HCT116 (cell line): ENCODE results near the gene NDUFB7. TPM values are rescaled to one million over a fixed set of nuclear protein-coding genes. Genes with fewer than 3 reads are reported as not detected.
A peak's percentile ranks its signal among the peaks of the same experiment; 100 is the strongest.

Experiments
- ATAC-seq: fragments of 200-7000 bp; cut with Tn5 transposase; 2 replicates; pipeline ENCODE4 v1.9.1; 2020; ENCODE audit warnings: mild to moderate bottlenecking, moderate library complexity
- Bru-seq: library from RNA; stranded (reverse); fragments of 400-500 nt; gene quantifications from one replicate; lab custom pipeline; 2021; lab: Mats Ljungman, UMichigan
- BruChase-seq, 2 experiments: library from RNA; stranded (reverse); fragments of 400-500 nt; gene quantifications; one replicate each; lab custom pipeline; 2021; lab: Mats Ljungman, UMichigan
- BruUV-seq: library from RNA; stranded (reverse); fragments of 400-500 nt; replicated peaks from 2 replicates; lab custom pipeline; 2021; lab: Mats Ljungman, UMichigan
- CTCF ChIA-PET: fragments of 300-600 bp; sonication (Branson Sonifier 250); formaldehyde crosslinking; loops from one replicate; lab custom pipeline; 2021; ENCODE audit warnings: antibody characterized with exemption; lab: Charles Lee
- POLR2A ChIA-PET: fragments of 300-600, 350-600 bp; sonication (Branson Sonifier 250); formaldehyde crosslinking; loops from one replicate; lab custom pipeline; 2021; ENCODE audit warnings: antibody characterized with exemption; lab: Charles Lee
- RAD21 ChIA-PET, 2 experiments: fragments of 300-600 bp; sonication (Branson Sonifier 250); formaldehyde crosslinking; loops; one replicate each; lab custom pipeline; 2023; ENCODE audit warnings: low total read pairs in 2 of 2; ENCODE audit not compliant: uncharacterized antibody in 2 of 2, unreplicated experiment in 2 of 2, low non-redundant PET in 1 of 2; lab: Charles Lee
- DNase-seq: peaks from one replicate; pipeline ENCODE4 v3.0.0-alpha.2; 2010; ENCODE audit warnings: low read depth, low spot score
- H2AFZ ChIP-seq: fragments of 200-600 bp; shearing (Covaris generic), sonication (generic); 2 replicates; pipeline ENCODE4 v1.6.1; 2017; ENCODE audit warnings: low read depth, mixed run types, mixed read lengths, antibody characterized with exemption, low read length; ENCODE audit not compliant: poor library complexity, severe bottlenecking
- H3K27ac ChIP-seq: 2 replicates; pipeline ENCODE4 v1.5.1; 2012; ENCODE audit warnings: low read depth, low read length
- H3K27me3 ChIP-seq: fragments of 200-600 bp; sonication (generic); 2 replicates; pipeline ENCODE4 v1.6.1; 2016; ENCODE audit warnings: mixed run types, low read length, mixed read lengths; ENCODE audit not compliant: insufficient read depth
- H3K36me3 ChIP-seq, 2 experiments: fragments of 200-500 bp in 1 of 2; fragments of 200-600 bp in 1 of 2; sonication (Bioruptor generic) in 1 of 2; sonication (generic) in 1 of 2; 2 replicates each; pipeline versions ENCODE4 v1.5.1 to v1.6.1; 2014 to 2016; ENCODE audit warnings: low read length in 2 of 2, inconsistent platforms in 1 of 2, mixed read lengths in 1 of 2, mixed run types in 1 of 2; ENCODE audit not compliant: insufficient read depth in 2 of 2, control insufficient read depth in 1 of 2
- H3K4me1 ChIP-seq, 2 experiments: fragments of 200-600 bp in 1 of 2; sonication (generic) in 1 of 2; 2 replicates each; pipeline versions ENCODE4 v1.5.1 to v1.6.1; 2012 to 2017; ENCODE audit warnings: low read length in 2 of 2, inconsistent platforms in 1 of 2, mild to moderate bottlenecking in 1 of 2, mixed read lengths in 1 of 2, mixed run types in 1 of 2, moderate library complexity in 1 of 2; ENCODE audit not compliant: insufficient read depth in 2 of 2, control insufficient read depth in 1 of 2
- H3K4me2 ChIP-seq: fragments of 200-600 bp; sonication (generic); 2 replicates; pipeline ENCODE4 v1.6.1; 2017; ENCODE audit warnings: mixed run types, low read length, mixed read lengths
- H3K4me3 ChIP-seq, 2 experiments: fragments of 200-600 bp in 1 of 2; sonication (generic) in 1 of 2; replicated peaks in 1 of 2; 2 replicates each; pipeline ENCODE4 v1.5.1; 2011 to 2016; ENCODE audit warnings: low read length in 2 of 2, control low read depth in 1 of 2, low read depth in 1 of 2, mild to moderate bottlenecking in 1 of 2, mixed read lengths in 1 of 2, mixed run types in 1 of 2
- H3K79me2 ChIP-seq: fragments of 200-600 bp; sonication (generic); 2 replicates; pipeline ENCODE4 v1.6.1; 2017; ENCODE audit warnings: mild to moderate bottlenecking, mixed run types, low read length, moderate library complexity, mixed read lengths; ENCODE audit not compliant: insufficient read depth
- H3K9ac ChIP-seq: fragments of 200-600 bp; sonication (generic); 2 replicates; pipeline ENCODE4 v1.6.1; 2016; ENCODE audit warnings: low read length, mixed read lengths
- H3K9me2 ChIP-seq: fragments of 200-600 bp; sonication (generic), shearing (Covaris generic); 2 replicates; pipeline ENCODE4 v1.6.1; 2017; ENCODE audit warnings: mixed run types, mild to moderate bottlenecking, moderate library complexity; ENCODE audit not compliant: insufficient read depth
- H3K9me3 ChIP-seq, 2 experiments: fragments of 200-500 bp in 1 of 2; fragments of 200-600 bp in 1 of 2; sonication (Bioruptor generic) in 1 of 2; sonication (generic) in 1 of 2; 2 replicates each; pipeline ENCODE4 v1.6.1; 2014 to 2017; ENCODE audit warnings: low read length in 2 of 2, mixed read lengths in 2 of 2, inconsistent platforms in 1 of 2, low read depth in 1 of 2, mild to moderate bottlenecking in 1 of 2, mixed run types in 1 of 2, moderate library complexity in 1 of 2; ENCODE audit not compliant: control insufficient read depth in 1 of 2, insufficient read depth in 1 of 2
- H4K20me1 ChIP-seq: fragments of 200-600 bp; sonication (generic), shearing (Covaris generic); 2 replicates; pipeline ENCODE4 v1.6.1; 2017; ENCODE audit warnings: mixed run types, mild to moderate bottlenecking, moderate library complexity; ENCODE audit not compliant: insufficient read depth
- CBX3 ChIP-seq: IDR thresholded peaks from 2 replicates; pipeline ENCODE4 v1.6.1; 2012; ENCODE audit warnings: low read depth
- CTCF ChIP-seq, 3 experiments: fragments of 200-600 bp in 1 of 3; sonication (generic) in 1 of 3; IDR thresholded peaks in 2 of 3; conservative IDR thresholded peaks in 1 of 3; 2 replicates each; pipeline ENCODE4 v1.5.1; 2012 to 2017; ENCODE audit warnings: low read depth in 2 of 3, low read length in 2 of 3, antibody characterized with exemption in 1 of 3, borderline replicate concordance in 1 of 3, control low read depth in 1 of 3, mild to moderate bottlenecking in 1 of 3, mixed read lengths in 1 of 3, mixed run types in 1 of 3, moderate library complexity in 1 of 3; ENCODE audit not compliant: insufficient read depth in 1 of 3
- EGR1 ChIP-seq: IDR thresholded peaks from 2 replicates; pipeline ENCODE4 v1.6.1; 2012; ENCODE audit warnings: low read depth
- ELF1 ChIP-seq: IDR thresholded peaks from 2 replicates; pipeline ENCODE4 v1.6.1; 2012; ENCODE audit warnings: low read depth, borderline replicate concordance
- EZH2phosphoT487 ChIP-seq: fragments of 200-600 bp; IDR thresholded peaks from 2 replicates; pipeline ENCODE4 v1.6.1; 2018; ENCODE audit warnings: antibody characterized with exemption, borderline replicate concordance
- MAX ChIP-seq: IDR thresholded peaks from 2 replicates; pipeline ENCODE4 v1.6.1; 2012
- POLR2A ChIP-seq: IDR thresholded peaks from 2 replicates; pipeline ENCODE4 v1.7.0; 2011; ENCODE audit warnings: borderline replicate concordance; ENCODE audit not compliant: insufficient read depth, insufficient read length; ENCODE audit errors: extremely low read depth
- POLR2AphosphoS5 ChIP-seq: IDR thresholded peaks from 2 replicates; pipeline ENCODE4 v1.6.1; 2011; ENCODE audit warnings: mild to moderate bottlenecking, low read depth, low read length, moderate library complexity
- SIN3A ChIP-seq: IDR thresholded peaks from 2 replicates; pipeline ENCODE4 v1.6.1; 2012; ENCODE audit warnings: low read depth
- SP1 ChIP-seq: IDR thresholded peaks from 2 replicates; pipeline ENCODE4 v1.6.1; 2012; ENCODE audit warnings: low read depth
- TCF7L2 ChIP-seq: IDR thresholded peaks from 2 replicates; pipeline ENCODE4 v1.7.0; 2011; ENCODE audit warnings: borderline replicate concordance, inconsistent platforms; ENCODE audit not compliant: insufficient read depth, insufficient read length; ENCODE audit errors: extremely low read depth
- YY1 ChIP-seq: IDR thresholded peaks from 2 replicates; pipeline ENCODE4 v1.6.1; 2011; ENCODE audit warnings: low read length, low read depth, moderate library complexity, mild to moderate bottlenecking; ENCODE audit not compliant: insufficient replicate concordance; ENCODE audit errors: extremely low read depth
- ZFX ChIP-seq: fragments of 450-650 bp; IDR thresholded peaks from 2 replicates; pipeline ENCODE4 v1.6.1; 2017
- intact Hi-C: fragments of 100-400 bp; cut with micrococcal nuclease; formaldehyde crosslinking; loops from 2 replicates; pipeline ENCODE4 v1.10.0; 2022
- long read RNA-seq: library from polyadenylated mRNA; unstranded; transcript quantifications from one replicate; pipeline ENCODE4 v2.0.0, GENCODE V29; 2021; ENCODE audit not compliant: unreplicated experiment
- polyA plus RNA-seq: library from polyadenylated mRNA; unstranded; fragments of >200 nt; gene quantifications from 2 replicates; pipeline ENCODE4 v1.2.1, GENCODE V29; 2012; ENCODE audit warnings: missing spikeins
- total RNA-seq: library from RNA; stranded (reverse); gene quantifications from one replicate; pipeline ENCODE4 v1.2.1, GENCODE V29; 2021; ENCODE audit not compliant: unreplicated experiment
- TF ChIP-seq, protein P1 (sequence below): IDR thresholded peaks from 2 replicates; pipeline ENCODE4 v1.6.1; 2012

The NDUFB7 gene
- 167 TPM for total RNA-seq
- 214 and 236 TPM in 2 replicates for polyA plus RNA-seq
- Bru-seq, nascent RNA: percentile 67 among the genes with signal in this experiment
- BruChase-seq, experiment 1, labeled RNA remaining after a 6-hour chase: percentile 76 among the genes with signal in this experiment
- percentile 67 among the genes with signal in this experiment for BruChase-seq, experiment 2, labeled RNA remaining after a 2-hour chase
- long read RNA-seq, transcript NDUFB7-201 (3 exons, 531 nt): major isoform, 77 of 88 reads
- long read RNA-seq, partial matches to known transcripts: 8 of 88 reads
- long read RNA-seq, other reads (novel, unspliced or antisense): 3 of 88 reads

DNA sequence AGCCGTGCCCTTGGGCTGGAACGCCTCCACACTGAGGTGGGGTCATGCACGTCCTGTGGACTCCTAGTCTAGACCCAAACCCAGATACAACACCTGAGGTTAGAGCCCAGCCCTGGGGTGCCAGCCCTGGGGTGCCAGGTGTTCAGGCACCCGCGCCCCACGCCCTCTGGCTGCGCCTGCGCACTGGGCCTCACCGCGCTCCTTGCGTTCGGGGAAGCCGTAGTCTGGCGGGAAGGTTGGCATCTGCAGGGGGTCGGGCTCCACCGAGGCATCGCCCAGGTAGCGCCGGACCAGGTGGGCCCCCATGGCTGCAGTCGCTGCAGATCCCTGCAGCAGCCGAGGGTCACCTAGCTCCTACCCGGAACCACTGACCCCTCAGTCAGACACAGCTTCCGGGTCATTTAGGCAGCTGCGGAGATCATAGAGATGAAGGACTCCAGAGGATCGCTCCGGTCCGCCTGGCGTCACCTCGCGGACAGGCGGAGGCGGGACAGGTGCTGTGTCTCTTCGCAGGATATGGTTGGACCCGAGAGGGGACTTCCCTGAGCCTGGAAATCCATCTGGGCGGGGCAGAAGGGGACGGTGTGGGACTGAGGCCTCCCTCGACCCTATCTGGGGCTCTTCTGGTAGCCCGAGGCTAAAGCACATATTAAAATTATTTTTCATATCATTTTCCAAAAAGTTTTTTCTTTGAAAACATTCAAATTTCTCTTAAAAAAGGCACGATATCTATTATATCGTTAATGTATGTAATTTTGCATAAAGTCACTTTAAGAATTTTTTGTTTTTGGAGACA, at the start of gene NDUFB7:
TSS of gene NDUFB7 (minus strand) at position 372 of the 796 bp plus-strand sequence. CDS start at position 306, 66 bp downstream.
- peak within 1 kb of the TSS; percentile 96 to 99 for H3K4me3 ChIP-seq
- RAD21 ChIA-PET: interaction anchor here in 1 of 2 experiments (0.7 to 2.6 kb wide), 3 partner anchors 52 to 115 kb away, joined by 4 to 11 read pairs (median 5); partner anchors contain the start of gene DNAJB1
- H3K27me3 ChIP-seq: no peaks in the 10 kb centered on the region
- H3K4me1 ChIP-seq: peaks cover 7 to 24% of the 10 kb centered on the region in 2 experiments; a peak in 3 of 4 replicates
- DNase-seq (peak; percentile 96), ATAC-seq (peak; percentile 89)
- H3K79me2 ChIP-seq: peaks cover 39% of the 10 kb centered on the region
- H4K20me1 ChIP-seq: no peaks in the 10 kb centered on the region
- H3K36me3 ChIP-seq: no peaks in the 10 kb centered on the region; a peak in 1 of 4 replicates
- POLR2A ChIA-PET: interaction anchor here (0.6 to 4.8 kb wide), 7 partner anchors 15 to 1038 kb away, joined by 3 to 22 read pairs (median 4); partner anchors contain the start of genes DNAJB1 and ZNF333
- peak within 1 kb of the TSS; percentile 90 for H2AFZ ChIP-seq
- intact Hi-C loops: no loop called here
- no peaks in the 10 kb centered on the region for H3K9me2 ChIP-seq
- TF ChIP-seq TCF7L2 (no peak), MAX (peak; percentile 83; the same call in 1 of the 2 replicates), CTCF (IDR thresholded peaks at IDR 0.05 in 2 of 3, conservative IDR thresholded peaks at IDR 0.05 in 1 of 3; ENCODE audit: borderline replicate concordance in 1 of 3, insufficient read depth in 1 of 3, low read depth in 2 of 3, low read length in 2 of 3) (peak; percentile 64 to 74 (median 69)), EGR1 (peak; percentile 39; the same call in 1 of the 2 replicates), ZFX (peak; percentile 61; the same call in 1 of the 2 replicates), POLR2AphosphoS5 (peak; percentile 79), CBX3 (no peak; the same call in none of the 2 replicates), EZH2phosphoT487 (no peak), POLR2A (peak; percentile 62), SIN3A (peak; percentile 45; the same call in 1 of the 2 replicates), YY1 (peak; percentile 79), ELF1 (no peak; the same call in 1 of the 2 replicates), SP1 (no peak)
- TF ChIP-seq, protein P1, sequence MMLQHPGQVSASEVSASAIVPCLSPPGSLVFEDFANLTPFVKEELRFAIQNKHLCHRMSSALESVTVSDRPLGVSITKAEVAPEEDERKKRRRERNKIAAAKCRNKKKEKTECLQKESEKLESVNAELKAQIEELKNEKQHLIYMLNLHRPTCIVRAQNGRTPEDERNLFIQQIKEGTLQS: no peak
- BruUV-seq: TSS peak; percentile 80
- CTCF ChIA-PET: interaction anchor here (0.5 to 4.9 kb wide), 7 partner anchors 12 to 520 kb away, joined by 3 to 120 read pairs (median 3); partner anchors contain the start of gene ZNF333
- H3K9ac ChIP-seq: peak within 1 kb of the TSS; percentile 83
- H3K4me2 ChIP-seq: peak within 1 kb of the TSS; percentile 95
- H3K27ac ChIP-seq: peak within 1 kb of the TSS; percentile 87
- H3K9me3 ChIP-seq: no peaks in the 10 kb centered on the region
